AG09319 (cell line): ENCODE measurements around the gene GADD45B.
"Not testable (repeated sequence)": the region's sequence is repeated elsewhere in the genome, so short reads cannot be mapped to it uniquely, and the experiment has no call there.

Experiments
- DNase-seq: peaks from one replicate; pipeline ENCODE4 v3.0.0-alpha.2; 2010; ENCODE audit warnings: low read depth; ENCODE audit errors: extremely low read depth
- TF ChIP-seq, protein P1 (sequence below): IDR thresholded peaks from 2 replicates; pipeline ENCODE4 v1.5.1; 2011; ENCODE audit warnings: low read depth, mild to moderate bottlenecking, inconsistent platforms, low read length, moderate library complexity

Gene GADD45B

DNA sequence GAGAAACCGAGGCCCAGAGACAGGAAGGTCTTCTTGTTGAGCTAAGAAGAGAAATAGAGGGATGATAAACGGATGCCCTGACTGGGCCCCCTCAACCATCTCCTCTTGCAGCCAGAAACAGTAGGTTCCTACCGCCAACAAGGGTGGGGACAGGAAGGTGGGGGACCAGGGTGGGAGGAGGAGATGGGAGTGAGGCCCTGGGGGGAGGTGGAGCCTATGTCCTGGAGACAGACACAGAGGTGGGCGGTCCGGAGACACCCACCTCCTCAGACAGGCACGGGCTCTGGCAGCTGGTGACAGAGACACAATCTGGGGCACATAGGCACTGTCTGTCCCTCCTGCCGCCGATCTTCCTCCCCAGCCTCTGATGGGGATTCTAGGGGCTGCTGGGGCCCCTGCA, 16.9 kb downstream of the GADD45B start:
- no peak for DNase-seq

DNA sequence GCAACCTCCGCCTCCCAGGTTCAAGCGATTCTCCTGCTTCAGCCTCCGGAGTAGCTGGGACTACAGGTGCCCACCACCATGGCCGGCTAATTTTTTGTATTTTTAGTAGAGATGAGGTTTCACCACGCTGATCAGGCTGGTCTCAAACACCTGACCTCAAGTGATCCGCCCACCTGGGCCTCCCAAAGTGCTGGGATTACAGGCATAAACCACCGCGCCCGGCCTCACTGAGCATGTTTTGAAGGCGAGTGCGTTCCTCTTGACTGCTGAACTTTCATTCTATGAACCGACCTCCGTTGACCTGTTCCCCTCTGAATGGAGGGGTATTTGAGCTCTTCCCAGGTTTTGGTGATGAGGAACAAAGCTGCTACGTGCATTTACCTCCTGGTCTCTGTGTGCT, 17.5 kb downstream of the GADD45B start:
- DNase-seq: not testable (repeated sequence)

More for the DNA sequence above, 16.9 kb downstream of the GADD45B start:
- TF ChIP-seq, protein P1, sequence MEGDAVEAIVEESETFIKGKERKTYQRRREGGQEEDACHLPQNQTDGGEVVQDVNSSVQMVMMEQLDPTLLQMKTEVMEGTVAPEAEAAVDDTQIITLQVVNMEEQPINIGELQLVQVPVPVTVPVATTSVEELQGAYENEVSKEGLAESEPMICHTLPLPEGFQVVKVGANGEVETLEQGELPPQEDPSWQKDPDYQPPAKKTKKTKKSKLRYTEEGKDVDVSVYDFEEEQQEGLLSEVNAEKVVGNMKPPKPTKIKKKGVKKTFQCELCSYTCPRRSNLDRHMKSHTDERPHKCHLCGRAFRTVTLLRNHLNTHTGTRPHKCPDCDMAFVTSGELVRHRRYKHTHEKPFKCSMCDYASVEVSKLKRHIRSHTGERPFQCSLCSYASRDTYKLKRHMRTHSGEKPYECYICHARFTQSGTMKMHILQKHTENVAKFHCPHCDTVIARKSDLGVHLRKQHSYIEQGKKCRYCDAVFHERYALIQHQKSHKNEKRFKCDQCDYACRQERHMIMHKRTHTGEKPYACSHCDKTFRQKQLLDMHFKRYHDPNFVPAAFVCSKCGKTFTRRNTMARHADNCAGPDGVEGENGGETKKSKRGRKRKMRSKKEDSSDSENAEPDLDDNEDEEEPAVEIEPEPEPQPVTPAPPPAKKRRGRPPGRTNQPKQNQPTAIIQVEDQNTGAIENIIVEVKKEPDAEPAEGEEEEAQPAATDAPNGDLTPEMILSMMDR: no peak

DNA sequence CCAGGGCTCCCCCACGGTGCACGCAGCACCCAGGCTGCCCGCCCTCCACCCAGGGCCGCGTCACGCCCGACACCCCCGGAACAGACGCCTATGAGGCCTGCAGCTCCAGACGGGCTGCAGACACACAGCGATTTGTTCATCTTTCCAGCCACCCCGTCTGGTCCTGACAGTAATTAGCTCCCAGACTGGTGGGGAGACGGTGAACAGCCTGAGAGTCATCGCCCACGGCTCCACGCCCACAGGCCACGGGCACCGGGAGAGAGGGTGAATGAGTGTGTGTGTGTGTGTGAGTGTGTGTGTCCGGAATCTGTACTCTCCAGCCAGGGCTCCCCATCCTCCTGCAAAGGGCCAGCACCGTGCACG, 18.1 kb downstream of the GADD45B start:
- TF ChIP-seq, protein P1: no peak

DNA sequence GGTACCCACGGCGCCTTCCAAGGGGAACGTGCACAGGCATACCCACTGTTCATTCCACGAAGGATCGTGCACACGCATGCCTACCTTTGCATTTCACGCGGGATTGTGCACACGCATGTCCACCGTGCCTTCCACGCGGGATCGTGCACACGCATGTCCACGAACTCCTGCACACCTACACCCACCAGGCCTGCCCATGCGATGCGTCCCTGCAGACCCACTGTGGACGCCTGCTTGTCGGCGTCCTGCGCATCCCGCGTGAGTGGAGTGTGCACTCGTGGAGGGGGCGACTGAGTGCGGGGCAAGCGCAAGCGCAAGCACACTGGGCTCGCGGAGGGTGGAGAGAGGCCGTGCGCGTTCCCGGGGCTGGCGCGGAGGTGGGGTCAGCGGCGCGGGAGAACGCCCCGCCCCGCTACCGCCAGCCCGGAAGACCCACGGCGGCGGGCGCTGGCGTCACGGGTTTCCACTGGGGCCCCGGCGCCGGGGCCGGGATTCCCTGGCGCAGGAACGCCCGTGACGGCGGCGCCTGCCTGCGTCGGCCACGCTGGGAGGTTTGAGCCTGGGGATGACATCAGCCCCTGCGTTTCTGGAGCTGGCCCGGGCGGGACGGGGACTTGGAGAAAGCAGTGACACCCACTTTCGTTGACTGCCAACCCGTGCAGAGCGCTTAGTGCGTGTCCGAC, 18.7 kb downstream of the GADD45B start:
- DNase-seq: no peak
- TF ChIP-seq, protein P1: no peak

More for the DNA sequence above, 18.1 kb downstream of the GADD45B start:
- no peak for DNase-seq

DNA sequence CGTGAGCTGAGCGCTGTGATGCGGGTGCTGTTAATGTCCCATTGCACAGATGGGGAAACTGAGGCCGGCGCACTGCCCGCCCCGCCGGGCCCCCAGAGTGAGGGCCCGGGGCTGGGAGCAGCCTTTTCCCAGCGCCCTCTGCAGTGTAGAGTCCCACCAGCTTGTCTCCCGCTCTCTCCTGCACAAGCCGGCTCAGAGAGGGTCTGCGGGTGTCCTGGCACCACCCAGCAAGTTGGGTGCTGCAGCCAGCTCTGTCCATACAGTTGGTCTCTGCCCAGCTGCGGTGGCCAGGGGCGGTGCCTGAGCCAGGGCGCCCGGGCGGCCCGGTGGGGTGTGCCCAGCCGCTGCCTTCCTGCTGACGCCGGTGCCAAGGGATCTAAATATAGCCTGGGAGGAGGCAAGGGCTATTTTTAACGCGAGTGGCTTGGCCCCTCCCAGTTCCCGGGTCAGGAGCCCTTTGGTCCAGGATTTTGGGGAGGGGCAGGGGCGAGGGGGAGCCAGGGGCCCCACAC, 19.3 kb downstream of the GADD45B start:
- TF ChIP-seq, protein P1: no peak; the same call in 1 of the 2 replicates
- no peak for DNase-seq

DNA sequence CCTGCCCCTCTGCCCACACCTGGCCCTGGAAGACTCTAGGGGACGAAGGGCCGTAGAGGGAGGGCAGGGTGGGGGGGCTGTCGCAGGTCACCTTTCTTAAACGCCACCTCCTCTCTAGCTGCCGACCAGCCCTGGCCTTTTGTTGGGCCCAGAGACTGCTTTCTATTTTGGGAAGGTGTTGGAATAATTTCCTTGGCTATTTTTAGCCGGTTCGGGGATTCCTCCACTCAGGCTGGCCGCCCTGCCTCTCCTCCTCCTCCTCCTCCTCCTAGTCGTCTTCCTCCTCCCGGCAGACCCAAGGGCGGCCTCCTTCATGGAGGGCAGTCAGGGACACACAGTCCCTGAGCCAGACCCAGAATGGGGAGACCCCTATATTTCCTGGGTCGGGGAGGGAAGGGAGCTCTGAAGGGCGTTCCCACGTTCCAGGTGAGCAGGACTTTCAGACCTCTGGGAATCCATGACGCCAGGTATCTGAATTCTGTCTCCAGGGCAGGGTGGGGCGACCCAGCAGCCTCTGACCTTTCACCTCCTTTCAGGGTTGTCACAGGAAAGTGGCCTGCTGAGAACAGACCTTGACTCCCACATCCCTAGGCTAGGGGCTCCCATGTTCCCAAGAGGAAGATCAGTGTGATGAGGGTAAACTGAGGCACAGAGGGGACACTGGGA, 19.9 kb downstream of the GADD45B start:
- TF ChIP-seq, protein P1: no peak
- DNase-seq: no peak

DNA sequence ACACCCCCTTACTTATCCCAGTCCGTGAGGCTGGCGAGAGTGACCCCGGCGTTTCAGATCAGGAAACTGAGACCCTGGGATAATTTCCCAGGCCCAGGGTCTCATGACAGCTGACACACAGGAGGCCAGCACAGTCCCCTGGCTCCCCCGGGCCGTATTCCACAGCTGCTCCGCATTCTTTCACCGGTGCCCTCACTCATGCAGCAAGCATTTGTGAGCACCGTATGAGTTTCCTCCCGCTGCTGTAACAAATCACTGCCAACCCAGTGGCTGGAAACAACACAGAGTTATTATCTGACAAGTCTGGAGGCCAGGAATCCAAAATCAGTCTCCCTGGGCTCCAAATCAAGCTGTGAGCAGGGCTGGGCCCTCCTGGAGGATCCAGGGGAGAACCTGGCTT, 21.3 kb downstream of the GADD45B start:
- no peak for DNase-seq
- TF ChIP-seq, protein P1: no peak
